HG02798 (cell line): Measurements from ENCODE around the gene TIMP3.

ENCODE experiments used
- ATAC-seq: cut with Tn5 transposase; IDR thresholded peaks from one replicate; pipeline ENCODE4 v1.9.1; 2021; ENCODE audit warnings: mild to moderate bottlenecking; ENCODE audit not compliant: unreplicated experiment, poor library complexity

TIMP3 gene

DNA sequence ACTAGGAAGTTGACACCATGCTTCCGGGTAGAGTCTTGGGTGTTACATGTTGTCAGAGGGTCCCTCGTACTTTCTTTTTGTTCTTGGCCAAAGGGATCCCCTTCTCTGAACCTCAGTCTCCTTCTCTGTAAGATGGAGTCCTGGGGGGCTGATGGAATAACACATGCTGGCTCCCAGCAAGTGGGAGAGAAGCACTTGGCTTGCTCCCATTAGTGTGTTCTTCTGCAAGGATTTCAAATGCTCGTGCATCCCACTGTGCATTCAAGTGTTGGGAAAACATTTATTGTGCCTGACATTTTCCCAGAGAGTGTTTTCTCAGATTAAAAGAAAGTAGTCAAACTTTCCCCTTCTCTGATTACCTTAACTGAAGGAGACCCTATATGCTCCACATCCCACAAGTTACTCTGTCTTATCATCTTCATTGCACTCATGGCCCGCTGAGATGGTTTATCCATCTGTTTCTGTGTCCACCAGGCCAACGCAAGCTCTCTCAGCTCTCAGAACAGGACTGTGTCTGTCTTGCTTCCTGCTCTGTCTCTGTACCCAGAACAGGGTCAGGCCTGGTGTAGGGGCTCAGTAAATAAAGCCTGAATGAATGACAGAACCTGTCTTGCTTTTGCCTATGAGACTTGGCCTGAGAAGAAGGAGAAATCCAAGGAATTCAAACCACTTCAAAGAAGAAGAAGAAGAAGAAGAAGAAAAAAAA is 16.0 kb upstream of the TIMP3 start:
- ATAC-seq, result no peak

DNA sequence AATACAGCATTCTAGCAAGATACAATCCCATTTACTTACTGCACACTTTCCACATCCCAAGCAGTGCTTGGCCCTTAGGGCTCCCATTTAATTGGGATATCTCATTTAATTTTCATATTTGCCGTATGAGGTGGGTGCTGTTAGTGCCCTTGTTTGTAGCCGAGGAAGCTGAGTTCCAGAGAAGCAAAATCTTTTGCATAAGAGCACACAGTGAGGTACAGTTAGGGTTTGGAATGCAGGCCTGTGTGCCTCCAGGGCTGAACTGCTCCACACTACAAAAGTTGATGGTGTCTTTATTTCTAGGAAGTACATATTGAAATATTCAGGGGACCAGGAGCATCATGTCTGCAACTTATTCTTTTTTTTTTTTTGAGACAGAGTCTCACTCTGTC is 15.5 kb upstream of the TIMP3 start:
- no peak for ATAC-seq

GRCh38 chr22:32788904-32789624 is 12.4 kb upstream of the TIMP3 start:
- no peak for ATAC-seq

- ATAC-seq, result no peak
These were observed 11.5 kb upstream of the TIMP3 start for GRCh38 chr22:32789797-32790620.

- no peak for ATAC-seq
These were observed 10.4 kb upstream of the TIMP3 start for GRCh38 chr22:32791056-32791455.

DNA sequence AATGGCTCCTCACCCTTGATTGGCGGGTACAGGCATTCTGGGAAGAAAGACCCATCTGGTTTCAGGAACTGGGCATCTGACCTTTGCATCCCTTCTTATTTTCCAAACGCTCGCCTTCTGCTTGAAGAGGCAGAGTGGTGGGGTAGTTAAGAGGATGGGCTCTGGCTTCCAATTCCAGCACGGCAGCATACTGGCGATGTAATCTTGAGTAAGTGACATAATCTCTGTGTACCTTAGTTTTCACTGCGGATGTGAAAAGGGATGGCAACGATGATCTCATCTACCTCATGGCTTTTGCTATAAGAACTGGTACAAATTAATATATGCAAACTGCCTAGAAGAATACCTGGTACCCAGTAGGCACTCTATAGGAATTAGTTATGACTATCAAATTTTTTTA is 10.0 kb upstream of the TIMP3 start:
- ATAC-seq, result no peak

GRCh38 chr22:32793589-32793988 is 7.9 kb upstream of the TIMP3 start:
- ATAC-seq, result no peak

- no peak for ATAC-seq
These were observed 6.9 kb upstream of the TIMP3 start for GRCh38 chr22:32794449-32795213.

DNA sequence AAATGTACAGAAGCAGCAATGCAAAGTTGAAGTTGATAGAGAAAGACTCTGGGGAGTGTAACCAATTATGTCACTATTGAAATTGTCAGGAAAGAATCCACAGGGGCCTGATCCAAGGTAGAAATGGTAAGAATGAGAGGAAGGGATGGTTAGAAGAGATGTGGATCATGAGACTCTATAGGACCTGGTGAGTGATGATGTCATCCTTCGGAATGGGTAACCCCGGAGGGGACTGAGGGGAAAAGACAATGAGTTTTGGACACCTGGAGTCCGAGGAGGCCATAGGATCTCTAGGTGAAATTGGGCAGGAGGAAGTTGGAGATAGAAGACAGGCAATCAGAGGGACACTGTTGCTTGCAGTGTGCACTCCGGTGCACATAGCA is 6.3 kb upstream of the TIMP3 start:
- ATAC-seq, result no peak

GRCh38 chr22:32796865-32797573 is 4.5 kb upstream of the TIMP3 start:
- no peak for ATAC-seq

GRCh38 chr22:32799496-32799895 is 2.0 kb upstream of the TIMP3 start:
- ATAC-seq, result no peak

- no peak for ATAC-seq
These were observed 1.2 kb upstream of the TIMP3 start for GRCh38 chr22:32800158-32800882.

DNA sequence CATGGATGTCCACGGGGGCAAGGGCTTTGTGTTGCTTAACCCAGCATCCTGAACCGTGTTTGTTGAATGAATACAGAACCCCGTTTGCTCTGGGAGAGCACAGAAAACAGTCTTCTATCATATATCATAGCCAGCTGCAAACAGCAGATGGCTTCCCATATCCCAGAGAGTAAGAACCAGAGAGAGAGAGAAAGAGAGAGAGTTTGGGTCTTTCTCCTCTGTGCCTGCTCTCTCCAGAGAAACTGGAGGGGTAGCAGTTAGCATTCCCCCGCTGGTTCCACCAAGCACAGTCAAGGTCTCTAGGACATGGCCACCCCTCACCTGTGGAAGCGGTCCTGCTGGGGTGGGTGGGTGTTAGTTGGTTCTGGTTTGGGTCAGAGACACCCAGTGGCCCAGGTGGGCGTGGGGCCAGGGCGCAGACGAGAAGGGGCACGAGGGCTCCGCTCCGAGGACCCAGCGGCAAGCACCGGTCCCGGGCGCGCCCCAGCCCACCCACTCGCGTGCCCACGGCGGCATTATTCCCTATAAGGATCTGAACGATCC is 440 bp upstream of the TIMP3 start:
- ATAC-seq, result no peak

GRCh38 chr22:32802237-32802765 is 796 bp downstream of the TIMP3 start:
- ATAC-seq, result no peak

- no peak for ATAC-seq
These were observed 1.7 kb downstream of the TIMP3 start for GRCh38 chr22:32803020-32803737.

GRCh38 chr22:32803738-32804435 is 2.4 kb downstream of the TIMP3 start:
- ATAC-seq, result no peak

DNA sequence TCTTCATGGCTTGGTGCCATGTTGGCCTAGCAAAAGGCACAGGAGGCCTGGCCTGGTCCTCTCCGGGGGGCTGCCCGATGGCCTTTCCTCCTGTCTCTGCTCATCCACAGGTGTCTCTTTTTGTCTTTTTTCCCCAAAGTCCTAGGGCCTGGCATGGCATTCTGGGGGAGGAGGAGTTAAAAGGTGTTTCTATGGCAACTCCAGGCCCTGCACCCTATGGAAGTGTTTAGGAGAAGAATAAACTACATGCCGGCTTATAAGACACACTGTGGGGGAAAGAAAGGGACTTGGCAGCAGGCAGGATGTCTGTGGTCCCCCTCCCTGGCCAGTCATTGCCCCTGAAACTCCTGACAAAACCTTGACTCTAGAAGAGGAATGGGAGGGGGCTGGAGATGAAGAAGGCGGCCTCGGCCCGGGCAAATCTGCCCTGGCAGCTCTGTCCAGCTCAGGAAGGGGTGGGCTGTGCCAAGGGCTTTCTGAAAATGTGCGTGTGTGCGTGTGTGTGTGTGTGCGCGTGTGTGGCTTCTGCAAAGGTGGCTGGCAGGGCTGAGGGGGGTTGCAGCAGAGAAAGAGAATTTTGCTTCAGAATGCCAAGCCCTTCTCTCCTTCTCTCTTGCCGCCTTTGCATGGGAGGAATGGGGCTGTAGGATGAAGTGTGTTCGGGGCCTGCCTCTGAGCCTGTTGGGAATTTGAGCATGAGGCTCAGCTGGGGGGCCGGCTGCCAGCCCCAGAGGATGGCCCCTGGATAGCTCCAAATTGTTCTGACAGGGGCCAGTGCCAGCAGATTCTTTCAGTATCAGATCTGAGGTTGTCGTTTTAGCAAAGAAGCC is 3.2 kb downstream of the TIMP3 start:
- ATAC-seq, result no peak
